GM19452 (cell line): ENCODE results near the gene CAPN1.
"Not testable (repeated sequence)": the region's sequence is repeated elsewhere in the genome, so short reads cannot be mapped to it uniquely, and the experiment has no call there.

ENCODE experiments used
- ATAC-seq: cut with Tn5 transposase; IDR thresholded peaks from one replicate; pipeline ENCODE4 v1.9.1; 2021; ENCODE audit not compliant: unreplicated experiment

The CAPN1 gene

GRCh38 chr11:65181569-65182257 lies at the start of gene CAPN1:
CAPN1 (plus strand) TSS chr11:65181928; CDS start chr11:65182702, 774 bp downstream.
- ATAC-seq = peak; percentile 21

- ATAC-seq = no peak
Observed at GRCh38 chr11:65132238-65132987, 49.3 kb upstream of the CAPN1 start.

DNA sequence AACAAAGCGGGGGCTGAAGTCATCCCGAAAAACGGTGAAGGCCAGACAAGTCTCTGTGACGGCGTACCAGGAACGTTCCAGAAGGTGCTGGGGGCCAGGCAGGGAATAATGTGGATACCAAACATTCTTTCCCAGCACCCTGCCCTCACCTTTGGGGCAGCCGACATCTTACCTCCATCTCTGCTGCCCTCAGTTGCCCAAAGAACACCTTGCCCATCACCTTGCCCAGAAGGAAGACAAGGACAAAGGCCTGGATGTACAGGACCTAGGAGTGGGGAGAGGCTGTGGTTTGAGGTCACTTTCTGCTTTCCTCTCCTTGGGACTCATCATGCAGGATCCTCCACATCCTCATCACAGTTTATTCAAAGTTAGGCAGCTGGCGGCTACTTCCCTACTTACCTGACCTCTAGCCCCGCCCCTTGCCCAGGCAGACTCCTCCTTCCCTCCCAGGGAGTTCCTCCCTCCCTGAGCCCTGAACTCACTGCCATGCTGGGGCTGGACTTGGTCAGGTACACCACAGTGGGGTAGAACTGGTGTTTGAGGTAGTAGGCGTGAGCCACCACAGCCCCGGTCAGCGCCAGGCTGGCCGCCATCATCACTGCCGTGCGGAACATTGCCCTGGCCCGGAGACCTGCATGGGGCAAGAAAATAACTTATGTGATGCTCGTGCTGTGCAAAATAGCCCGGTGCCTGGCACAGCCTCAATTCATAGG lies 48.6 kb upstream of the CAPN1 start:
- ATAC-seq = no peak

DNA sequence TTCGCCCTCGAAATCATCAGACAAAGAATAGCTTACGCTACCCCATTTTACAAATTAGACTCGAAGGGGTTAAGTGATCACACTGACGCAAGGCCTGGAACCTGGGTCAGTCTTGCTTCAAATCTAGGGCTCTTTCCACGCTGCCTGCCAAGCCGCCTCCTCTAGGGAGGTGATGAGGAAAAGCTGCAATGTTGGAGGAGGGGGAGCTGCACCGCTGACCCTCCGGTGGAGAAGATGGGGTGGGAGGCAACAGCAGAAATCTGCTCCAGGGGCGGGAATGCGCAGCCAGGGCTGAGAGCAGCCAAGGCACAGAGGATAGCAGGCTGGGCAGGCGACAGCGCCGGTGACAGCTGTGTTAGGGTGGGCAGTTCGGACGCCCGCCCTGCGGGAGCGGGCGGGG lies 48.0 kb upstream of the CAPN1 start:
- no peak for ATAC-seq

GRCh38 chr11:65134240-65134951 lies 47.3 kb upstream of the CAPN1 start, which contains the start of gene SYVN1:
SYVN1 (minus strand) TSS chr11:65134519; CDS start chr11:65133601, 918 bp downstream.
- peak; percentile 50 for ATAC-seq

DNA sequence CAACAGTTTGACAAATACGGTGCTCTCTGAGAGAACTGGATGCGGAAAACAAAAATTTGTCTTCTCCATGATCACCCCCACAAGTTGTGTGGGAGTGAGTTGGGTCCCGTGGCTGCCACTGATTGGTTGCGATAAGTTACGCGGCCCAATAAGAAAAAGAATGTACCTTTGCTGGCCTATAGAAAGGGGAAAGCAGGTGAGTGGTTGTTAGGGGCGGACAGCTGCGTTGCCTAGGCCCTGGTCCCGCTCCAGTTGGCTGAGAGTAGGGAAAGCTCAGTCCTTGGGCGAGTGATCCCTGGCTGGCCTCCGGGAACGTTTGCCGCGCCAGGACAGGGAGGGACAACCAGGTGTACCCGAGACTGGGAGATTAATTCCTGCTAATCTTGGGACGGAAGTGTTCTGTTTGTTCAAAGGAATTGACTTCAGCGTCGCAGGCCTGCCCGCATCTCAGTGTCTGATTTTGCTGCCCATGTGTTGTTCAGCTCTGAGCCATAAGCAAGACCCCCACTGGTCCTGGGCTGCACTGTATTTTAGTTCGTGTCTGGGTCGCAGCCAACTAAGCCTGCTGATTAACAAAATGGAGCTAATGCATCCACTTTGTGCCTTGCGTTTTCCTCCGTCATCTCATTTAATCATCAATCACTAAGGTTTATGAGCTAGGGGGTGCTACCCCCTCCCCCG lies 46.6 kb upstream of the CAPN1 start:
- peak; percentile 70 for ATAC-seq

GRCh38 chr11:65135633-65136145 lies 46.0 kb upstream of the CAPN1 start:
- ATAC-seq = no peak

- ATAC-seq = no peak
Observed at GRCh38 chr11:65136515-65137096, 45.1 kb upstream of the CAPN1 start.

DNA sequence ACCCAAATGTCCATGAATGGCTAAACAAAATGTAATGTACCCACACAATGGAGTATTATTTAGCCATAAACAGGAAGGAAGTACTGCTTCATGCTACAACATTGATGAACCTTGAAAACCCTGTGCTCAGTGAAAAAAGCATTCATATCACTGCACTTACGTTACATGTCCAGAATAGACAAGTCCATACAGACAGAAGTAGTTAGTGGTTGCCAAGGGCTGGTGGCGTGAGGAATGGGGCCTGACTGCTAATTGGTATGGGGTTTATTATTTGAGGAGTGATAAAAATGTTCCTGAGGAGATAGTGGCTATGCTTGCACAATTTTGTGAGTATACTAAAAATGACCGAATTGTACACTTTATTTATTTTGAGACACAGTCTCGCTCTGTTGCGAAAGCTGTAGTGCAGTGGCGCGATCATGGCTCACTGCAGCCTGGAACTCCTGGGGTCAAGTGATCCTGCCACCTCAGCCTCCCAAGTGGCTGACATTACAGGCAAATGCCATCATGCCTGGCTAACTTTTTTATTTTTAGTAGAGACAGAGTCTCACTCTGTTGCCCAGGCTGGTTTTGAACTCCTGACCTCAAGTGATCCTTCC lies 39.7 kb upstream of the CAPN1 start:
- ATAC-seq = no peak

DNA sequence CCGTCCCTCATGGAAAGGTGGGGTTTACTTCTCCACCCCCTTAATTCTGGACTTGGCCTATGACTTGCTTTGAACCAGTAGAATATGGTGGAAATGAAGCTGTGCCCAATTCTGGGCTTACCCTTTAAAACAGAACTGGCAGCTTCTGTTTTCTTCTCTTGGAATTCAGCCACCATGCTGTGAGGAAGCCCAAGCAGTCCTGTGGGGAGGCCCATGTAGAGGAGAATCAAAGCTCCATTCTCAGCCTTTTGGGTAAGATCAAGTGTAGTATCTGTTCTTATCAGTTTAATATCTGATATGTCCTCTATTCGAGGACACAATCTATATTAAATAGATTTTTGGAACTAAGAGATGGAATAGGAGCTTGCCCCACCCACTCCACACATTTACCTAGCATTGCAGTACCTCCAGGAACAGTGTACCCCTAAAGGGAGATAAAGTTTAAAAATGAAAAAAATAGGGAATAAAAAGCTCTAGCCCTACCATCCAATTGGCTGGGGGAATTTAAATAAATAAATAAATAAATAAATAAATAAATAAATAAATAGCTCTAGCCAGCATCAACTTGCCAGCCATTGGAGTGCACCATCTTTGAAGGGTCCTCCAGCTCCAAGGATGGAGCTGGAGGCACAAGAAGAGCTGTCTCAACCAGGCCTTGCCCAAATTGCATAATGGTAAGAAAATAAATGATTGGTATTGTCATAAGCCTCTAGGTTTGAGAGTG lies 34.2 kb upstream of the CAPN1 start:
- ATAC-seq = no peak

DNA sequence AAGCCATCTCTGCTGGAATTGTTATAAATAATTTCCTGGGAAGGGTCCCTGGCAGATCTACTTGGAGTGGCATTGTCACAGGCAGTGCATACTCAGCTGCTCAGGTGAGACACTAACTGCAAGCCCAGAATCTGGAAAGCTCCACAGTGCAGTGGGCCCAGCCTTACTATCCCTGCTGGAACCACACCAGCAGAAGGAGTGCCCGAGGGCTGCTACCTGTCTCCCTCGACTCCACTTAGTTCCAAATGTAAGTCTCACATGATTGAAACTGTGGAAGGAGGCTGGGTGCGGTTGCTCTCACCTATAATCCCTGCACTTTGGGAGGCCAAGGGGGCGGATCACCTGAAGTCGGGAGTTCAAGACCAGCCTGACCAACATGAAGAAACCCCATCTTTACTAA lies 33.1 kb upstream of the CAPN1 start:
- ATAC-seq = no peak

DNA sequence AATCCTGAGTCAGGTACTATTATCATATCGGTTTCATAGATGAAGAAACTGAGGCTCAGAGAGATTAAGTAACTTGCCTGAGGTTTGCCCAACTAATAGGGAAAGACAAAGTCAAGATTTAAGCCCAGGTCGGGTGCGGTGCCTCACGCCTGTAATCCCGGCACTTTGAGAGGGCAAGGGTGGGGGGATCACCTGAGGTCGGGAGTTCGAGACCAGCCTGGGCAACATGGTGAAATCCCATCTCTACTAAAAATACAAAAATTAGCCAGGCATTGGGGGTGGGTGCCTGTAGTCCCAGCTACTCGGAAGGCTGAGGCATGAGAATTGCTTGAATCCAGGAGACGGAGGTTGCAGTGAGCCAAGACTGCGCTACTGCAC lies 31.6 kb upstream of the CAPN1 start:
- ATAC-seq = not testable (repeated sequence)

DNA sequence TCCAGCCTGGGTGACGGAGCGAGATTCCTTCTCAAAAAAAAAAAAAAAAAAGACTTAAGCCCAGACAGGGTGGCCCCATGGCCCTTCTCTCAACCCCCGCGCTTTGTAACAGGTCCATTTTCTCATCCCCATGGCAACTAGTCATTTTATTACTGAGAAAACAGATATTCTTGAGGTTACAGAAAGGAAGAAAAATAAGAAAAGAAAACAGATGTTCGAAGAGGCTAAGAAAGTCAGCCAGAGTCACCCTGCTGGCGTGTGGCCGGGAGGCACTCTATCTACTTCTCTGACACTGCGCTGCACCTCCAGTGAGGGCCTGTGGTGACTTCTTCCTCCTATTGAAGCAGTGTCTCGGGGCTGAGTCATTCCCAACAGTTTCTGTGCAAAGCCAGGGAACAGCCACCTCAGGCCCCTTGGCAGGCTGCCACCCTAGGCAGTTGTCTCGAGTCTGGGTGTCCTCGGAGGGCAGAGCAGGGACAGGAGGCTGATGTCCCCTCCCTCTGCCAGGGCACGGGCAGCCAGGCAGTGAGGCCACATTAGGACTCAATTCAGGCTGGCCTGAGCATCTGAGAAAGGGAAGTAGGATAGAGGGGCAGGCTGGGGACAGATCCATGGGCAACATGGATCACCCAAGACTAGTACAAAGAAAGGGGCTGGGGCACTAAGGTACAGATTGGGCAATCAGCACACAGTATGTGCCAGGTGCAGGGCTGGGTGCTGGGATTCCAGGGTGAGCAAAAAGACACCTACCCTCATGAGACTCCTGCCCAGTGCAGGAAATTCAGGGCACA lies 31.0 kb upstream of the CAPN1 start:
- no peak for ATAC-seq

- ATAC-seq = no peak
Observed at GRCh38 chr11:65151331-65151899, 30.3 kb upstream of the CAPN1 start.

- no peak for ATAC-seq
Observed at GRCh38 chr11:65152122-65152521, 29.6 kb upstream of the CAPN1 start.

DNA sequence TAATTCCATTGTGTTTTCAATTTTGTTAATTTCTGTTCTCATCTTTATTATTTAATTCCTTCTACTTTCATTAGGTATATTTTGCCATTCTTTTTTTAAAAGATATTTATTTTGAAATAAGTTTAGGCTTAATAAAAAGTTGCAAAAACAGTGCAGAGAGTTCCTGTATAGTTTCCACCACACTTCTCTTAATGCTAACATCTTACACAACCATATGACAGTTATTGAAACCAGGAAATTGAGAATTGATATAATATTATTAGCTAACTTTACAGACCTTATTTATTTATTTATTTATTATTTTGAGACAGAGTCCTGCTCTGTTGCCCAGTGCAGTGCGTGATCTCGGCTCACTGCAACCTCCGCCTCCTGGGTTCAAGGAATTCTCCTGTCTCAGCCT lies 25.5 kb upstream of the CAPN1 start:
- ATAC-seq = no peak

DNA sequence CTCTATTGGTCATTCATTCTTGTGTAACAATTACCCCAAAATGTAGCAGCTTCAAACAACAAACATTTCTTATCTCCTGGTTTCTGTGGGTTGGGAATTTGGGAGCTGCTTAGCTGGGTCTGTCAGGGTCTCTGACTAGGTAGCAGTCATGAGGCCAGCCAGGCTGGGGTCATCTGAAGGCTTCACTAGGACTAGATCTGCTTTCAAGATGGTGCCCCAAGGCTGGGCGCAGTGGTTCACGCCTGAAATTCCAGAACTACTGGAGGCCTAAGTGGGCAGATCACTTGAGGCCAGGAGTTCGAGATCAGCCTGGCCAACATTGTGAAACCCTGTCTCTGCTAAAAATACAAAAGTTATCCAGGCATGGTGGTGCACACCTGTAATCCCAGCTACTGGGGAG lies 24.8 kb upstream of the CAPN1 start:
- ATAC-seq = no peak

- ATAC-seq = no peak
Observed at GRCh38 chr11:65157336-65157735, 24.4 kb upstream of the CAPN1 start.
